HG03442 (cell line): ENCODE data around the gene RNF19B.

Experiments used
- ATAC-seq: cut with Tn5 transposase; IDR thresholded peaks from one replicate; pipeline ENCODE4 v1.9.1; 2021; ENCODE audit warnings: mild to moderate bottlenecking, moderate library complexity; ENCODE audit not compliant: unreplicated experiment

Gene RNF19B

DNA sequence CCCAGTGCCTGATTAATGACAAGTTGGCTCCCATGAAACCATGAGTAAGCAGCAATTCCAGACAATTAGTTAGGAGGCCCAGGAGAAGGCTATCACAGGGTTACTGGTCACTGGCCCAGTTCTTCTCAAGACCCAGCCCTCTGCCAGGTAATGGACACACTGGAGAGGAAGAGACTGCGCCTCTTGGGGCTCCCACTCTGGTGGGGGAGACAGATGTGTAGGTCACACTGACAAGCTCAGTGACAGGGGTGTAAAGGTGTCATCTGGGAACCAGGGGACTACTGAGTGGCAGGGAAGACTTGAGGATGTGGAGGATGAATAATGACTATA, 73.4 kb downstream of the RNF19B start:
- no peak for ATAC-seq

DNA sequence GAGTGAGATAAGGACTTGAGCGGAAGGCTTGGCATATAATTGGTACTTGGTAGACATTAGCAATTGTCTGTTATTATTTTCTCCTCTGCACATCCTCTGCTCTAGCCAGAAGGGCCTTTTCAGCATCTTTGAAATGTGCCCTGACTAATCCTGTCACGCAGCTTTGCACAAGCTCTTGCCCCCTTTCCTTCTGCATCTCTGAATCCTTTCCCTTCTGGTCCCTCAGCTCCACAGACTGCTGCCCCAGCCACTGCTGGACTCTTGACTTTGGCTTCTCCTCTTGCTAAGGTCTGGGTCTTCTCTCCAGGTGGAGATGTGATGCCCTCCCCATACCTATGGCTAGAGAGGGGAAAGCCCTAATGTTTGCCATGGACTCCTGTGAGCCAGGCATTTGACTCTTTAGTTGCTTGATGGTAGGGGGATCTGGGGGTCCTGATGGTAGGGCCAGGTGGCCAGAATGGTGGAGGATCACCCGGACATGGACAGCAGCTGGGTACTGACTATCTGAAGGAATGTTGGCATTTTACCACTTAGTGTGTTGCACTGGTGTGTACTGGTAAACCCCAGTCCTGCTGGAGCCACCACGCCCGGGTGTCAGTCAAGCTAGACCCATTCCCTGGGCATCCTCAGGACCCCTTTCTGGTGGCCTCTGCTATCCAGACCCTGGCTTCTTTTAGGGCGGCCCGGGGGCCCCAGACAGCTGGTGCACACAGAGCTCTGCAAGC, 73.9 kb downstream of the RNF19B start:
- ATAC-seq, result no peak

- no peak for ATAC-seq
Measured at GRCh38 chr1:32889731-32890278, 74.8 kb downstream of the RNF19B start.

- ATAC-seq, result no peak
Measured at GRCh38 chr1:32888677-32889420, 75.8 kb downstream of the RNF19B start.

DNA sequence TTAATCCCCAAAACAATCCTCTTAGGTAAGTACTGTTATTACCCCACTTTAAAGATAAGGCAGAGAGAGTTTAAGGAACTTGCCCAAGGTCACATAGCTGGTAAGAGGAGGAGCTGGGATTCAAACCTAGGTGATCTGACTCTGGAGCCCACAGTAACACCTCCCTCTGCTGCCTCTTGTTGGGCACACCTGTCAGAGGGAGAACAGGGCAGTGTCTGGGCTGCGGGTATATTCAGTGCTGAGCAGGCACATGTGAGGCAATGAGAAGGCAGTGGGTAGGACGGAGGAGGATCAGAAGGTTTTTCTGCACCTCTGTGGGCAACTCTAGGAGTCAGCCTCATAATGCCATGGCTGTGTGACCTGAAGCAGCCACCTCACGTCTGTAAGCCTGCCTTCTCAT, 76.5 kb downstream of the RNF19B start:
- no peak for ATAC-seq

- no peak for ATAC-seq
Measured at GRCh38 chr1:32887623-32888022, 77.0 kb downstream of the RNF19B start.

DNA sequence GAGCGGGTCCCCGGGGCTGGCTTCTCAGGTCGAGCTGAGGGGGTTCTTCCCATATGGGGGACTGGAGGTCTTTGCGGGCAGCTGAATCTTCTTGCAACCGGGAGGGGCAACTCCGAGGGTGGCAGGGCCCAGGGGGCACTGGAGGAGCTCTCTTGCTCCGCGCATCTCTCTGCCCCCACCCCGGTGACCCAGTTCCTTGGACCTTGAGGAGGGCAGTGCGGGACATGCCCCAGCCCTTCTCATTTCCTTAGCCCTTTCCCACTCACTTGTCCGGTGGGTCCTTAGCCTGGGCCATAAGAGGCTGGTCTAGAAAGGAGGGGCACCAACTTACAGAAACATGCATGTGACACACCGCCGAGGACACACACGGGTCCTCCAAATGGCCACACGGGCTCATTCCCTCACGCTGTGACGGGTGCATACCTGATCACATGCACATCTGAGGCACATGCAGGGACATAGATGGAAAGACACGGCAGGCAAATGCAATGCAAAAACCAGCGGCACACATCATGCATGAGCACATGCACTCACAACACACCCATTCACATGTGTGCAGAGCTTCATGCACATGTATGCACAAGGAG, 77.7 kb downstream of the RNF19B start:
- no peak for ATAC-seq
